ENCODE measurements around the gene HMMR. TPM values are rescaled to one million over a fixed set of nuclear protein-coding genes. Genes with fewer than 3 reads are reported as not detected.

The HMMR gene
- total RNA-seq, 4 donors from 2014 or later: 0.66 to 1.0 (median 0.84) TPM

GRCh38 chr5:163459819-163460561, 442 bp upstream of the HMMR start, which contains the start of gene NUDCD2:
NUDCD2 (minus strand) TSS chr5:163460102; CDS start chr5:163460050, 52 bp downstream.
- Histone ChIP-seq H3K4me3 (peak within 1 kb of the TSS; percentile 59 to 85 (median 82)), H3K4me1 (peaks cover 0 to 38% (median 11%) of the 10 kb centered on the region in 4 donors), H3K27me3 (no peaks in the 10 kb centered on the region), H3K36me3 (peaks cover 0 to 14% (median 0%) of the 10 kb centered on the region in 3 donors), H3K27ac (peak within 1 kb of the TSS; percentile 86 to 99 (median 94)), H3K9me3 (no peaks in the 10 kb centered on the region)
- WGBS, 2 donors: 0 to 2% methylated on average over 25 to 51 of the region's 59 CpGs
- DNase-seq (ENCODE audit: low spot score in 2 of 2): peak; percentile 91 to 92
- peak; percentile 69 to 89 for TF ChIP-seq POLR2A (IDR thresholded peaks at IDR 0.05)
- peak; percentile 90 to 98 for TF ChIP-seq EP300 (IDR thresholded peaks at IDR 0.05)
- TF ChIP-seq CTCF (IDR thresholded peaks at IDR 0.05): peak; percentile 15 to 66 (median 30)

GRCh38 chr5:163463063-163463435, 2.6 kb downstream of the HMMR start:
- H3K27me3 ChIP-seq: no peaks in the 10 kb centered on the region
- no peak overlapping the region for H3K27ac ChIP-seq
- H3K36me3 ChIP-seq: no peaks in the 10 kb centered on the region
- H3K4me1 ChIP-seq: peaks cover 0 to 27% (median 10%) of the 10 kb centered on the region in 4 donors
- no peak for DNase-seq (ENCODE audit: low spot score in 2 of 2)
- no peaks in the 10 kb centered on the region for H3K9me3 ChIP-seq
- TF ChIP-seq POLR2A (IDR thresholded peaks at IDR 0.05) (no peak), CTCF (IDR thresholded peaks at IDR 0.05) (no peak), EP300 (IDR thresholded peaks at IDR 0.05) (no peak)
- no peak overlapping the region for H3K4me3 ChIP-seq

- no peaks in the 10 kb centered on the region for H3K36me3 ChIP-seq
- H3K4me1 ChIP-seq: no peaks in the 10 kb centered on the region
- no peak overlapping the region for H3K27ac ChIP-seq
- no peak overlapping the region for H3K4me3 ChIP-seq
- H3K9me3 ChIP-seq: no peaks in the 10 kb centered on the region
- TF ChIP-seq EP300 (IDR thresholded peaks at IDR 0.05) (no peak), POLR2A (IDR thresholded peaks at IDR 0.05) (no peak)
- no peak for DNase-seq (ENCODE audit: low spot score in 2 of 2)
- WGBS, 2 donors: 80 to 85% methylated on average over 4 of the region's 4 CpGs
- no peaks in the 10 kb centered on the region for H3K27me3 ChIP-seq
Measured at GRCh38 chr5:163467682-163468081, 7.2 kb downstream of the HMMR start.

- Histone ChIP-seq H3K4me1 (no peaks in the 10 kb centered on the region), H3K27me3 (no peaks in the 10 kb centered on the region), H3K4me3 (no peak overlapping the region), H3K9me3 (no peaks in the 10 kb centered on the region), H3K36me3 (no peaks in the 10 kb centered on the region), H3K27ac (no peak overlapping the region)
- TF ChIP-seq CTCF (IDR thresholded peaks at IDR 0.05) (peak in 2 of 5 experiments; percentile 36 to 43), POLR2A (IDR thresholded peaks at IDR 0.05) (no peak)
- no peak for DNase-seq (ENCODE audit: low spot score in 2 of 2)
- WGBS, 2 donors: 95 to 99% methylated on average over 3 of the region's 3 CpGs
Measured at GRCh38 chr5:163473635-163474243, 13.3 kb downstream of the HMMR start.

- 96% methylated on average over 2 of the region's 2 CpGs for WGBS, 2 donors
- no peaks in the 10 kb centered on the region for H3K36me3 ChIP-seq
- TF ChIP-seq EP300 (IDR thresholded peaks at IDR 0.05) (no peak), POLR2A (IDR thresholded peaks at IDR 0.05) (no peak), CTCF (IDR thresholded peaks at IDR 0.05) (no peak)
- H3K27me3 ChIP-seq: no peaks in the 10 kb centered on the region
- H3K4me3 ChIP-seq: no peak overlapping the region
- H3K9me3 ChIP-seq: no peaks in the 10 kb centered on the region
- no peak for DNase-seq (ENCODE audit: low spot score in 2 of 2)
- H3K4me1 ChIP-seq: no peaks in the 10 kb centered on the region
- H3K27ac ChIP-seq: no peak overlapping the region
Measured at GRCh38 chr5:163475411-163475810, 15.0 kb downstream of the HMMR start.

All from tibial nerve (tissue), 4 donors.